ENCODE results near the gene KLKB1.

- TF ChIP-seq CTCF (IDR thresholded peaks at IDR 0.05) (no peak), POLR2A (IDR thresholded peaks at IDR 0.05) (no peak)
Observed at GRCh38 chr4:186192066-186192612, 35.2 kb upstream of the KLKB1 start.
